WI38 (cell line): ENCODE data around the gene NDUFAF2.

Experiments
- H3K4me3 ChIP-seq: 2 replicates; pipeline ENCODE4 v1.5.1; 2011; ENCODE audit warnings: low read depth, mild to moderate bottlenecking, control low read depth, low read length
- CTCF ChIP-seq: IDR thresholded peaks from 2 replicates; pipeline ENCODE4 v1.5.1; 2012; ENCODE audit warnings: low read depth, mild to moderate bottlenecking, control low read depth, low read length

NDUFAF2 gene

GRCh38 chr5:61069150-61069549 is 124.1 kb downstream of the NDUFAF2 start:
- no peak for TF ChIP-seq CTCF
- no peak overlapping the region for H3K4me3 ChIP-seq

- H3K4me3 ChIP-seq = no peak overlapping the region
- TF ChIP-seq CTCF = no peak
Measured at GRCh38 chr5:61071526-61071925, 126.5 kb downstream of the NDUFAF2 start.

- TF ChIP-seq CTCF = no peak
- H3K4me3 ChIP-seq = no peak overlapping the region
Measured at GRCh38 chr5:61076626-61077025, 131.6 kb downstream of the NDUFAF2 start.

GRCh38 chr5:61081741-61082140 is 136.7 kb downstream of the NDUFAF2 start:
- H3K4me3 ChIP-seq = no peak overlapping the region
- TF ChIP-seq CTCF = no peak

- no peak for TF ChIP-seq CTCF
- no peak overlapping the region for H3K4me3 ChIP-seq
Measured at GRCh38 chr5:61082516-61083280, 137.7 kb downstream of the NDUFAF2 start.

GRCh38 chr5:61084658-61085057 is 139.7 kb downstream of the NDUFAF2 start:
- no peak for TF ChIP-seq CTCF

GRCh38 chr5:61085885-61086284 is 140.9 kb downstream of the NDUFAF2 start:
- H3K4me3 ChIP-seq = no peak overlapping the region
- TF ChIP-seq CTCF = no peak

More at GRCh38 chr5:61084658-61085057, 139.7 kb downstream of the NDUFAF2 start:
- no peak overlapping the region for H3K4me3 ChIP-seq
